Thymus (tissue), 11 donors: ENCODE results near the gene STYXL1. TPM values are rescaled to one million over a fixed set of nuclear protein-coding genes. Genes with fewer than 3 reads are reported as not detected.

ENCODE experiments used
- DNase-seq, 9 donors: peaks; one replicate each; pipeline ENCODE4 v3.0.0-alpha.2; 2013; ENCODE audit warnings: low spot score in 9 of 9, low read depth in 6 of 9, missing footprints in 1 of 9
- H3K27ac ChIP-seq, 2 donors: one replicate each; pipeline ENCODE4 v1.5.1; 2013; ENCODE audit warnings: control low read depth in 1 of 2, low read depth in 1 of 2, low read length in 1 of 2, mild to moderate bottlenecking in 1 of 2, moderate library complexity in 1 of 2
- H3K27me3 ChIP-seq, 2 donors: one replicate each; pipeline ENCODE4 v1.5.1; 2013; ENCODE audit warnings: low read length in 1 of 2; ENCODE audit not compliant: control insufficient read depth in 2 of 2, insufficient read depth in 1 of 2
- H3K36me3 ChIP-seq, 2 donors: one replicate each; pipeline ENCODE4 v1.5.1; 2013; ENCODE audit warnings: low read length in 1 of 2, mild to moderate bottlenecking in 1 of 2, moderate library complexity in 1 of 2; ENCODE audit not compliant: control insufficient read depth in 2 of 2, insufficient read depth in 2 of 2
- H3K4me1 ChIP-seq, 2 donors: one replicate each; pipeline ENCODE4 v1.5.1; 2013; ENCODE audit warnings: low read length in 2 of 2; ENCODE audit not compliant: control insufficient read depth in 2 of 2, insufficient read depth in 2 of 2
- H3K4me3 ChIP-seq, 2 donors: one replicate each; pipeline ENCODE4 v1.5.1; 2013; ENCODE audit warnings: low read length in 2 of 2, control low read depth in 1 of 2, mild to moderate bottlenecking in 1 of 2
- H3K9me3 ChIP-seq, 2 donors: one replicate each; pipeline ENCODE4 v1.5.1; 2013; ENCODE audit warnings: low read length in 1 of 2, mild to moderate bottlenecking in 1 of 2; ENCODE audit not compliant: control insufficient read depth in 2 of 2, insufficient read depth in 1 of 2
- WGBS: extraction: QIAGEN DNeasy Blood & Tissue Kit; methylation state at CpG from one replicate; pipeline ENCODE4 v1.1.7; 2013; 5-methylcytosine and 5-hydroxymethylcytosine counted together
- polyA plus RNA-seq: library from polyadenylated mRNA; stranded (reverse); fragments of 200-250 nt; gene quantifications from one replicate; pipeline ENCODE4 v1.2.3, GENCODE V29; 2013
- total RNA-seq: library from RNA; stranded (reverse); fragments of 120-200 nt; gene quantifications from one replicate; pipeline ENCODE4 v1.2.4, GENCODE V29; 2013
- donor health status: healthy.

STYXL1 gene
- total and polyA plus RNA-seq, 2 donors: 36.9 to 55.9 TPM

- H3K27me3 ChIP-seq: no peaks in the 10 kb centered on the region
- H3K4me1 ChIP-seq: peaks cover 6 to 22% of the 10 kb centered on the region in 2 donors
- H3K9me3 ChIP-seq: no peaks in the 10 kb centered on the region
- 82% methylated on average over 5 of the region's 5 CpGs for WGBS
- no peak overlapping the region for H3K27ac ChIP-seq
- DNase-seq: no peak
- peaks cover 28 to 31% of the 10 kb centered on the region in 2 donors for H3K36me3 ChIP-seq
- H3K4me3 ChIP-seq: no peak overlapping the region
Observed at GRCh38 chr7:75951506-75951905, 96.3 kb downstream of the STYXL1 start.

- H3K27me3 ChIP-seq: no peaks in the 10 kb centered on the region
- H3K4me3 ChIP-seq: no peak overlapping the region
- no peak for DNase-seq
- no peaks in the 10 kb centered on the region for H3K9me3 ChIP-seq
- WGBS: 95% methylated on average over 15 of the region's 15 CpGs
- H3K4me1 ChIP-seq: peaks cover 13 to 35% of the 10 kb centered on the region in 2 donors
- peaks cover 17 to 18% of the 10 kb centered on the region in 2 donors for H3K36me3 ChIP-seq
- H3K27ac ChIP-seq: no peak overlapping the region
Observed at GRCh38 chr7:75950111-75950681, 97.6 kb downstream of the STYXL1 start.

- Histone ChIP-seq H3K27me3 (no peaks in the 10 kb centered on the region), H3K27ac (no peak overlapping the region), H3K4me1 (peaks cover 17 to 39% of the 10 kb centered on the region in 2 donors), H3K36me3 (peaks cover 0 to 1% of the 10 kb centered on the region in 2 donors), H3K4me3 (no peak overlapping the region), H3K9me3 (no peaks in the 10 kb centered on the region)
- 93% methylated on average over 9 of the region's 9 CpGs for WGBS
- no peak for DNase-seq
Observed at GRCh38 chr7:75948179-75948578, 99.6 kb downstream of the STYXL1 start.

Other genes starting within 250 kb of the STYXL1 start
- gene CCL24, start 234.2 kb downstream of the STYXL1 start, total RNA-seq: 0.19 TPM
- 0.78 TPM for gene CCL24, start 234.2 kb downstream of the STYXL1 start, polyA plus RNA-seq
- gene RHBDD2, start 169.0 kb downstream of the STYXL1 start, total RNA-seq: 18.3 TPM
- gene RHBDD2, start 169.0 kb downstream of the STYXL1 start, polyA plus RNA-seq: 90.7 TPM
- gene POR, start 132.8 kb downstream of the STYXL1 start, total RNA-seq: 44.6 TPM
- 114 TPM for gene POR, start 132.8 kb downstream of the STYXL1 start, polyA plus RNA-seq
- gene TMEM120A, start 53.4 kb downstream of the STYXL1 start, total RNA-seq: 6.8 TPM
- gene TMEM120A, start 53.4 kb downstream of the STYXL1 start, polyA plus RNA-seq: 48.8 TPM
- 69.7 TPM for gene MDH2, start 106 bp upstream of the STYXL1 start, total RNA-seq
- gene MDH2, start 106 bp upstream of the STYXL1 start, polyA plus RNA-seq: 57.5 TPM
- gene SRRM3, start 153.9 kb upstream of the STYXL1 start, total RNA-seq: 0.05 TPM
- 1.4 TPM for gene SRRM3, start 153.9 kb upstream of the STYXL1 start, polyA plus RNA-seq